Endothelial cell of hepatic sinusoid (primary cell): ENCODE measurements around the gene PRKRIP1.
"Not testable (repeated sequence)": the region's sequence is repeated elsewhere in the genome, so short reads cannot be mapped to it uniquely, and the experiment has no call there.

Source experiments
- in situ Hi-C: cut with HindIII; loops from 2 replicates; pipeline ENCODE4 v1.10.0; 2017; ENCODE audit warnings: low sequenced_read_pairs

PRKRIP1 gene

DNA sequence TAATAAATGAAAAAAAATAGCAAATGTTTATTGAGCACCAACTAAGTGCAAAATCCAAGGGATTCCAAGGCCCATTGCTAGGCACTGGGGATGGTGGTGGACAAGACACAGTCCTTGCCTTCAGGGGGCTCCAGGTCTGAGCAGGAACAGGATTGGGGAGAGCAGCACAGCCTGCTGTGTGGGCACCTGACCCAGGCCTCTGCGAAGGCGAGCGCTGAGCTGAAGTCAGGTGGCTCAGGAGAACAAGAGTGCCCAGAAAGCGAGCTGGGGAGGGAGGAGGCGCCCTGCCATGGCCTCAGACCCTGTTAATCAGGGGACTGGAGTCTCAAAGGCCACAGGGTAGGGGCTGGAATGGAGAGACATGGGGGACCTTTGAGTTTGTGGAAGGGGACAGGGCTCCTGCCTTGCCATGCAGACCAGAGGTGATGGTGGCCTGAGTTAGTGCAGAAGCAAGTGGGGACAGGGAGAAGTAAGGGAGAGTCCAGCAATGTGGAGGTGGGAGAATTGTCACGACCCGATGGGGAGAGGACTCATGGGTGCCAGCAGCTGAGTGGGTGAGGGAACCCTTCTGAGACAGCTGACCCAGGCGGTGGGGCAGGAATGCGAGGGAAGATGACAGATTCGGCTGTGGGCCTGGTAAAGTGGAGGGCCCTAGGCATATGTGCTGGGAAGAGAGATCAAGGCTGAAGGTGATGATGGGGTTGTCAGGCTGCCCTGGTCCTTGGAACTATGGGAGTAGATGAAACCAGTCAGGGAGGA lies 33.2 kb downstream of the PRKRIP1 start:
- in situ Hi-C loops: no loop called here

DNA sequence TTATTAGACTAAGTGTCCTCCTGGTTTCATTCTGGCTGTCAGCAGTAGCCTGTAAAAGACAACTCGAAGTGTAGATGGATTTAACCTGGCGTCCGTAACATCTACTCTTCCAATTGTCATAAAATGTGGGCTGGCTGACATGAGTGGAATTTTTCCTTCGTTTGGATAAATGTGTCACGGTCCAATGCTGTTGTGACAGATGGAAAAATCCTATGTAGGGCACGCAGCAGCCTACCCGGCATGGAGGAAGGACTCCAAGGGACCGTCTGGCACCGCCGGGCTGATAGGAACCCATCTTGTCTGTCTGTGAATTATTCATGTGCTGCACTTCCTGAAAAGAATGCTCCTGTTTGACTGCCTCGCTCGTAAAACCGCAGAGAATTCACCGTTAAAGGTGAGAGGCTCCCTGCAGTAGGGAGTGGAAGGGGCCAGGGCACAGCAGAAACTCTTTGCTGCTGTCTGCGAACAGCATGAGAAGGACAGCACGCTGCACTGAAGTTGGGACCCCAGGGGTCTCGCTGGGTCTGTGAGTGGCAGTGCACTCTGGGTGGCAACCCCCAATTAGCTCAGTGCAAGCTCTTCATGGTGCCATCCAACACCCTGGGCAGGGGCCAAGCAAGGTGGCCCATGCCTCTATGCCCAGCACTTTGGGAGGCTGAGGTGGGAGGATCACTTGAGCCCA lies 35.6 kb downstream of the PRKRIP1 start:
- in situ Hi-C loops: no loop called here

DNA sequence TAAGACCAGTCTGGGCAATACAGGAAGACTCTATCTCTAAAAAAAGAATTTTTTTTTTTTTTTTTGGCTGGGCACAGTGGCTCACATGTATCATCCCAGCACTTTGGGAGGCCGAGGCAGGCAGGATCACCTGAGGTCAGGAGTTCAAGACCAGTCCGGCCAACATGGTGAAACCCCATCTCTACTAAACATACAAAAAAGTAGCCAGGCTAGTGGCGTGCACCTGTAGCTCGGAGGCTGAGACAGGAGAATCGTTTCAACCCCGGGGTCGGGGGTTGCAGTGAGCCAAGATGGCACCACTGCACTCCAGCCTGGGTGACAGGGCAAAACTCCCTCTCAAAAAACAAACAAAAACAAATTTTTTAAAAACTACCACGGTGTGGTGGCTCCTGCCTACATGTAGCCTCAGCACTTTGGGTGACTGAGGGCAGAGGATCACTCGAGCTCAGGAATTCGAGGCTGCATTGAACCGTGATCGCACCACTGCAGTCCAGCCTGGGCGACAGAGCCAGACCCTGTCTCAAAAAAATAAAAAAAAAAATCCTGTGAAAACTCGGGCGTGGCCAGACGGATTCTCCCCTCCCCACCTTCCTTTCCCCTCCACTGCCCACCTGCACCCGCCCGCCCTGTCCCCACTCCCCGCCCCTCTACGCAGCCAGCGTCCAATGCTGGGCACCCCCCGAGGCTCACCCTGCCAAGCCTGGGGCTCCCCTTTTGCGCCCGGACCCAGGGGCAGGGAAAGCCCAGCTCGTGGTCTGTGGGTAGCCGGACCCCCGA lies 36.5 kb downstream of the PRKRIP1 start:
- in situ Hi-C loops: no loop called here

DNA sequence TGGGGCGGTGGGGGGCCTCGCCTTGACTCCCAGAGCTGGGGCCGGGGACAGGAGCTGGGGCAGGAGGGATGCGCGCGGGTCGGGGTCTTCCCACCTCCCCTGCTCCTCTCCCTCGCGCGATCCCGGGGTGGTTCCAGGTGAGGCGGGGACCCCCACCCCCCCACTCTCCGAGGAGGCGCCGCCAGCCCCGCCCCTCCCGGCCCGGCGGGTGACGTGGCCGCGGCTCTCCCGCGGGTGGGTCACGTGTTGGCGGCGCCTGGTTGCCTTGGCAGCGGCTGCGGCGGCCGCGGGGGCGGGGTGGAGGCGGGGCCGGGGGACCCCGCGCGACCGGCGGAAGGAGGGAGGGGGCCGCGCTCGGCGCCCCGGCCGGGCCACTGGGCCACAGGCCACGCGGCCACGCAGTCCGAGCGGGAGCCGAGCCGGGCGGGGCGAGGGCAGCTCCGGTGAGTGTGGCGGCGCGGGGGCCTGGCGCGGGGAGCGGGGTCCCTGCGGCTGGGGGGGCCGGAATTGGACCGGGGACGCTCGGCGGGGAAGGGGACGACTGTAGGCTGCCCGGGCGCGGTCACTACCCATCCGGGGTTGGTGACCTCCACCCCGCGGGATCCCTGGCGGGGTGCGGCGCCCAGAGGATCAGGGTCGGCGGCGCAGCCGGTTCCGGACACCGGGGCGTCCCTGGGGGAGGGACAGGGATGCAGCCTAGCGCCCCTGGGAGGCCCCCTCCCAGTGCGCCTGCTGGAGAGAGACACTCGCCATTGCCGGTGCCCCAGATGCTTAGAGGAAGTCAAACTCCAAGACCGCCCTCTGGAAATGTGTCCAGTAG lies 37.3 kb downstream of the PRKRIP1 start, which contains the start of gene ORAI2:
Gene ORAI2, plus strand, starts transcription at position 357 of the 820 bp plus-strand sequence. CDS start 5,382 bp downstream, outside the sequence.
- in situ Hi-C loops: no loop called here

DNA sequence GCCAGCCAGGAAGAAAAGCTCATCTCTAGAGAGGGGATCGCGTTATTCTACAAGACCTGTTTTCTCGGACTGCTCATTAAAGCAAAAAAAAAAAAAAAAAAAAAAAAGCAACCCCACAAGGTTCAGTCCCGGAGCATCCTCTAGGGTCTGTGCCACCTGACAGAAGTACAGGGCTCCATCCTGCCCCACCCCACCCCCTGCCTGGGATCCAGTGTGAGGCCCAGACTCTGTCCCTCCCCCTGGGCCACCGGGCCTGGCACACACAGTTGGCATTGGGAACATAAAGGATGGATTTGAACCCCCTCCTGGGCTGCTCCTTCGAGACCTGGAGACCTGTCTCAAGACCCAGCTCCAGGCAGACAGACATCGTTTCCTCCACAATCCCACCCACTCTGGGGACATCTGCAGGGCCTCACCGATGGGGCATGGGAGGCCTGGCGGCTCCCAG lies 37.9 kb downstream of the PRKRIP1 start:
- in situ Hi-C loops: no loop called here

DNA sequence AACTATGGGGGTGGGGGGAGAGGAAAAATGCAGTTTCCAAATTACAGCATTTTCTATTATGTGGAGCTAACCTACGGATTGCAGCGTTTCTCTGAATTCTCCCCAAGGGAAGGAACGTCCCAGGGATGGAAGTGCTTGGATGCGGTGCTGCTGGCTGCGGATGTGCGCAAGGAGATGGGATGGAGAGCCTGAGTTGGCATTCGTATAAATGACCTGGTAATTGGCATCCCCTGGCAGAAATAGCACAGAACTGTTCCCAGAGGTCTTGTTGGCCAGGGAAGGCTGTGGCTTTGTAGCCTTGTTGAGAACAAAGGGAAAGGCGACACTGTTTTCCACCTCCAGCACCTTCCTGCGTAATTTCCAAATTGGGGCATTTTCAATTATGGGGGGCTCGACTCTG lies 40.0 kb downstream of the PRKRIP1 start:
- in situ Hi-C loops: no loop called here

- in situ Hi-C loops: no loop called here
Observed at GRCh38 chr7:102439963-102440795, 44.0 kb downstream of the PRKRIP1 start.

GRCh38 chr7:102444961-102445673 lies 49.0 kb downstream of the PRKRIP1 start:
- in situ Hi-C loops: no loop called here

GRCh38 chr7:102445674-102446071 lies 49.5 kb downstream of the PRKRIP1 start:
- in situ Hi-C loops: no loop called here

GRCh38 chr7:102446387-102447156 lies 50.4 kb downstream of the PRKRIP1 start:
- in situ Hi-C loops: no loop called here

DNA sequence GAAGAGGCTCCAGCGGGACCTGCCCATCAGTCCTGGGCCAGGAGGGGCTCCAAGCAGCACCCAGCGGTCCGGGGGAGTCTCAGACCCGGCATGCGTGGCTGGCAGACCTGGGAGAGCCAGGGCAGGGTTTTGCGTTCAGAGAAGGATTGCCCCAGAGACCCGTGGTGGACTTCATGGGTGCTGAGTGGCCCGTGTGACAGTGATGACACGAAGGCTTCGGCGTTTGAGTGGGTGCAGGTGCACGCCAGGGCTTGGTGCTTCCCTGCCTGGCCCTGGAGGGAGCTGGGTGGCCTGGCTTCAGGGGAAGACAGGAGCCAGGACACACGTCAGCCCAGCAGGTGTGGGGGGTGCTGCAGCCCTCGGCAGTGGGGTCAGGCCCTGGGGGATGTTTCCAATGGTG lies 51.1 kb downstream of the PRKRIP1 start:
- in situ Hi-C loops: no loop called here

DNA sequence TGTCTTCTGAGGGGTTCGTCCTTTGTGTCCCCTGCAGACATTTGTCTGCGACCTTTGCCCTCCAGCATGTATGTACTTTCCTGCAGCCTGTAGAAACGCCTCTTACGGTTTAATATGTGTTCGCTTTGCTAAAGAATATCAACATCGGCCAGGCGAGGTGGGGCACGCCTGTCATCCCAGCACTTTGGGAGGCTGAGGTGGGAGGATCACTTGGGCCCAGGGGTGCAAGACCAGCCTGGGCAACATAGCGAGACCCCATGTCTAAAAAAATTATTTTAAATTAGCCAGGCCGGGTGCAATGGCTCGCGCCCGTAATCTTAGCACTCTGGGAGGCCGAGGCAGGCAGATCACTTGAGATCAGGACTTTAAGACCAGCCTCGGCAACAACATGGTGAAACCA lies 53.0 kb downstream of the PRKRIP1 start:
- in situ Hi-C loops: no loop called here

DNA sequence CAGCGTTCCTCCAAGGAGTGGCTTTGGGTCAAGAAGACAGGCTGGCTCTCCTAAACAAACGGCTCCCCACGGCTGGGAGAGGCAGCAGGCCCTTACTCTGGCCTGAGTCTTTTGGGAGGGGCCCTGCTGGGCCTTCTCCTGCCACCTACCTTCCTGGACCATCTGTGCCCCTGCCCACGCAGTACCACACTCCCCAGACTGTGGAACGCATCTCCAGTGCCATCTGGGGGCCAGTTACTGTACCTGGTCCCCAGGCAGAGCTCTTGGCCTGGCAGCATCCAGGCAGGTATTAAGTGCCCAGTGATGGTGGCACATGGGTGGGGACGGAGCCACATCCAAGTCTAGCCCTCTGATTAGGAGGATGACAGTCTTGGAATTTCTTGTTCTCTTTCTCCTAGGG lies 54.1 kb downstream of the PRKRIP1 start:
- in situ Hi-C loops: no loop called here

DNA sequence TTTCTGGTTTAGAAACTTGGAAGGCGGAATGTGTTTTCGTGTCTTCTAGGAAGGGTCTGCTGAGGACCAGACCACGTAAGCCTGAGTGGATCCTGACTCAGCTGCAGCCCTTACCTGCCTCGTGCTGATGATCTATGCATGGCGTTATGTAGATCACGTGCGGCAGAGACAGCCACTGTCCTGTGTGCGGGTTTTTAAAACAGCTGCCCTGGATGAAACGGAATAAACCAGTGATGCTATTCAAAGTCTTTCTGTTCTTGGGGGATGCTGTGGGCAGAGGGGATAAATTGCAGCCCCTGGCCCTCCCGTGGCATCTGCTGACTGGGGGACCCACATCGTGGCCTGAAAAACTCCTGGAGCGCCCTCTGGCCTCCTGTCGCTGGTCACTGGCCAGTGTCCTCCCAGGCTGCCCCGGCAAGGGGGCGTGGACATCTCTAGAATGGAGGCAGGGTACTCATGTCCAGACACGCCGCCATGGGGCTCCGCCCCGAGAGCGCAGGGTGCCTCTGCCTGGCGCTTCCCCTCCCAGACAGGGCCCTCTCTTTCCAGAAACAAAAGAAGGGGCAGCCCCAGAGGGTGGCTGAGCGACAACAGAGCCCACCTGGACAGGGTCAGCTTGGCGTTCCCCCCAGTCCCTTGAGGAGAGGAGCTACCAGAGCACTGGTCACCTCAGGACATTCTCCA lies 55.4 kb downstream of the PRKRIP1 start:
- in situ Hi-C loops: no loop called here

GRCh38 chr7:102452451-102452850 lies 56.3 kb downstream of the PRKRIP1 start:
- in situ Hi-C loops: no loop called here

DNA sequence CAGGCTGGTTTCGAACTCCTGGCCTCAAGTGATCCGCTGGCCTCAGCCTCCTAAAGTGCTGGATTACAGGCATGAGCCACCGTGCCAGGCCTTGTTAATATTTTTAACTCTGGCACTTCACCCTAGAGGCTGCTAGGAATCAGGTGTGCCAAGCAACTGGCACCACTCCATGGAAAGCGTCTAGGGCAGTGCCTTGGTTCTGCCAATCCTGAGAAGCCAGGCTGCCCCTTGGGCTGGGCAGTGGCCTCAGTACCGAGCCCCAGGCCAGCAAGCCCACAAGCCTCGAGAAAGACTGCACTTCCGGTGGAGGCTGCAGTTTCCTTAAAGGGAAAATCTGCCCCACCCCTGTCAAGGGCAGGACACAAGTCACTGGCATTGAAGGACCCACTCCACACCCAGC lies 57.2 kb downstream of the PRKRIP1 start:
- in situ Hi-C loops: no loop called here

- in situ Hi-C loops: no loop called here
Observed at GRCh38 chr7:102454468-102454867, 58.3 kb downstream of the PRKRIP1 start.

- in situ Hi-C loops: not testable (repeated sequence)
Observed at GRCh38 chr7:102454932-102455331, 58.8 kb downstream of the PRKRIP1 start.
